ENCODE data around the gene HERPUD2. TPM values are rescaled to one million over a fixed set of nuclear protein-coding genes. Genes with fewer than 3 reads are reported as not detected.

The HERPUD2 gene
- polyA plus RNA-seq, 1 donor (not counting 4 experiments of a cell fraction or from before 2014, with no cell fraction given) = 43.6 TPM

DNA sequence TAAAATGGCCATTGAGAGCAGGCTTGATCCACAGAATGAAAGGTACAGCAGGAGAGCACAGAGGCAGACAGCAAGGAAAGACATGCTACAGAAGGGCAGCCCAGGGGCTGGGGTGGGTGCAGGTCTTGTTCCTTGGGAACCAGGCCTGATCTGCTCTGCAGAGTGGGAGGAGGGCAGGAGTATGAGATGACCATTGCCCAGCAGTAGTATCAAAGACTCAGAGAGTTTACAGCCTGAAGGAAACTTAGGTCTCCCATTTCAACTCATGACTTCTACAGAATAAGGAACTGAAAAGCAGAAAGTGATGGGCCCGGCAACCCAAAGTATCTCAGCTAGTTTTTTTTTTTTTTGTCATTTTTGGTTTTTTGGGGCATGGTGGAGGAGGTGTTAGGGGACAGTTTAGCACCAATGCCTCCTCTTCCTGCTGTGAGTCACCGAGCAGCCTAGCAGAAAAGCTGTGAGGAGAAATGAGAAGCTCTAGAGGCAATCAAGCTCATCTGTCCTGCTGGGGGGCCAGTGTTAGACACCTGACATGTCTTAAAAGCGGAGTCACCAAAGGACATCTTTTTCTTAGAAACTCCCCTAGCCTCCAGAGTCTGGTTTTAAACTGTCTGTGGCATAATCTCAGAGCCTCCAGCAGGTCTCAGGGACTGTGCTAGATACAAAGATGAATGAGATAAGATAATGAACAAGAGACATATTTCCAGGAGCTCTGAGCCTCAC lies 34.3 kb upstream of the HERPUD2 start:
- dilution Hi-C loops (cut with MboI; ENCODE audit: extremely low pct_ligation_motif_present, low sequenced_read_pairs) = no loop called here
- Histone ChIP-seq H3K36me3 (ENCODE audit: control insufficient read depth in 2 of 2, extremely low read depth in 1 of 2, insufficient read depth in 2 of 2, low read length in 2 of 2) (no peaks in the 10 kb centered on the region), H3K4me3 (ENCODE audit: control insufficient read depth in 2 of 3, extremely low read depth in 1 of 3, insufficient read depth in 2 of 3, low read depth in 1 of 3, low read length in 3 of 3) (no peak overlapping the region), H3K27ac (ENCODE audit: control insufficient read depth, insufficient read depth, low read length) (no peak overlapping the region), H3K9ac (ENCODE audit: control insufficient read depth, extremely low read depth, insufficient read depth, low read length) (no peak overlapping the region), H3K27me3 (ENCODE audit: control insufficient read depth, extremely low read depth, insufficient read depth, low read length) (no peaks in the 10 kb centered on the region), H2AFZ (ENCODE audit: control insufficient read depth, low read length) (no peak overlapping the region), H4K20me1 (ENCODE audit: control insufficient read depth, extremely low read depth, insufficient read depth, low read length) (no peaks in the 10 kb centered on the region), H3K79me2 (ENCODE audit: control insufficient read depth, insufficient read depth, low read length) (no peaks in the 10 kb centered on the region), H3K9me1 (ENCODE audit: control insufficient read depth, extremely low read depth, insufficient read depth, low read length) (no peaks in the 10 kb centered on the region), H3K4me1 (ENCODE audit: control insufficient read depth, extremely low read depth, insufficient read depth, low read length) (no peaks in the 10 kb centered on the region), H3K9me3 (ENCODE audit: control insufficient read depth, low read depth, low read length) (no peaks in the 10 kb centered on the region), H3K4me2 (ENCODE audit: control insufficient read depth, extremely low read depth, insufficient read depth, low read depth, low read length) (no peak overlapping the region)
- no peak for TF ChIP-seq CTCF (optimal IDR thresholded peaks at IDR 0.05 in 1 of 3, IDR thresholded peaks at IDR 0.05 in 1 of 3, conservative IDR thresholded peaks at IDR 0.05 in 1 of 3; ENCODE audit: extremely low read depth in 1 of 3, insufficient read depth in 2 of 3, low read length in 3 of 3)
- TF ChIP-seq EZH2 (IDR thresholded peaks at IDR 0.05; ENCODE audit: low read length) = no peak
- DNase-seq (ENCODE audit: low read depth, low spot score) (no peak), FAIRE-seq (no peak)

- TF ChIP-seq EZH2 (IDR thresholded peaks at IDR 0.05; ENCODE audit: low read length) = no peak
- no peak for TF ChIP-seq CTCF (optimal IDR thresholded peaks at IDR 0.05 in 1 of 3, IDR thresholded peaks at IDR 0.05 in 1 of 3, conservative IDR thresholded peaks at IDR 0.05 in 1 of 3; ENCODE audit: extremely low read depth in 1 of 3, insufficient read depth in 2 of 3, low read length in 3 of 3)
- Histone ChIP-seq H3K9me3 (ENCODE audit: control insufficient read depth, low read depth, low read length) (no peaks in the 10 kb centered on the region), H3K4me1 (ENCODE audit: control insufficient read depth, extremely low read depth, insufficient read depth, low read length) (no peaks in the 10 kb centered on the region), H3K9me1 (ENCODE audit: control insufficient read depth, extremely low read depth, insufficient read depth, low read length) (no peaks in the 10 kb centered on the region), H2AFZ (ENCODE audit: control insufficient read depth, low read length) (no peak overlapping the region), H3K79me2 (ENCODE audit: control insufficient read depth, insufficient read depth, low read length) (no peaks in the 10 kb centered on the region), H3K9ac (ENCODE audit: control insufficient read depth, extremely low read depth, insufficient read depth, low read length) (no peak overlapping the region), H3K4me3 (ENCODE audit: control insufficient read depth in 2 of 3, extremely low read depth in 1 of 3, insufficient read depth in 2 of 3, low read depth in 1 of 3, low read length in 3 of 3) (no peak overlapping the region), H3K36me3 (ENCODE audit: control insufficient read depth in 2 of 2, extremely low read depth in 1 of 2, insufficient read depth in 2 of 2, low read length in 2 of 2) (no peaks in the 10 kb centered on the region), H3K27me3 (ENCODE audit: control insufficient read depth, extremely low read depth, insufficient read depth, low read length) (no peaks in the 10 kb centered on the region), H3K27ac (ENCODE audit: control insufficient read depth, insufficient read depth, low read length) (no peak overlapping the region), H4K20me1 (ENCODE audit: control insufficient read depth, extremely low read depth, insufficient read depth, low read length) (no peaks in the 10 kb centered on the region), H3K4me2 (ENCODE audit: control insufficient read depth, extremely low read depth, insufficient read depth, low read depth, low read length) (no peak overlapping the region)
- DNase-seq (ENCODE audit: low read depth, low spot score) (no peak), FAIRE-seq (no peak)
- dilution Hi-C loops (cut with MboI; ENCODE audit: extremely low pct_ligation_motif_present, low sequenced_read_pairs) = no loop called here
Measured at GRCh38 chr7:35728412-35729060, 33.6 kb upstream of the HERPUD2 start.
